OCI-LY7 (cell line): Measurements from ENCODE around the gene NKX1-1.

ENCODE experiments used
- EZH2phosphoT487 ChIP-seq: fragments of 200-600 bp; sonication (generic); IDR thresholded peaks from 2 replicates; pipeline ENCODE4 v1.6.1; 2018; ENCODE audit warnings: low read depth, borderline replicate concordance, mild to moderate bottlenecking, mixed run types, antibody characterized with exemption, low read length, moderate library complexity, mixed read lengths
- TF ChIP-seq, protein P1 (sequence below): fragments of 200-600 bp; sonication (generic); conservative IDR thresholded peaks from 2 replicates; pipeline ENCODE4 v1.5.1; 2014; ENCODE audit warnings: mild to moderate bottlenecking, antibody characterized with exemption, low read length, moderate library complexity, mixed read lengths

DNA sequence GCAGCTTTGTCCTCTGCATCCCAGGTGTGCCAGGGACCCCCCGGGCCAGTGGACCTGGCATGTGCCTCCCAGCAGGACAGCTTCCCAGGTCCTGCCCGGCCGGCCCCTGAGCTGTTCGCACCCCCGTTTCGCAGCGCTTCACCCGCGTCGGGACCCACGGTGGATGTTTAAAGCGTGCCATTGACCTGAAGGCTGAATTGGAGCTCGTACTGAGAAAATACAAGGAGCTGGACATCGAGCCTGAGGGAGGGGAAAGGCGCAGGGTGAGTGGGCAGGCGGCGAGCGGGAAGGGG, 51.3 kb downstream of the NKX1-1 start:
- TF ChIP-seq, protein P1, sequence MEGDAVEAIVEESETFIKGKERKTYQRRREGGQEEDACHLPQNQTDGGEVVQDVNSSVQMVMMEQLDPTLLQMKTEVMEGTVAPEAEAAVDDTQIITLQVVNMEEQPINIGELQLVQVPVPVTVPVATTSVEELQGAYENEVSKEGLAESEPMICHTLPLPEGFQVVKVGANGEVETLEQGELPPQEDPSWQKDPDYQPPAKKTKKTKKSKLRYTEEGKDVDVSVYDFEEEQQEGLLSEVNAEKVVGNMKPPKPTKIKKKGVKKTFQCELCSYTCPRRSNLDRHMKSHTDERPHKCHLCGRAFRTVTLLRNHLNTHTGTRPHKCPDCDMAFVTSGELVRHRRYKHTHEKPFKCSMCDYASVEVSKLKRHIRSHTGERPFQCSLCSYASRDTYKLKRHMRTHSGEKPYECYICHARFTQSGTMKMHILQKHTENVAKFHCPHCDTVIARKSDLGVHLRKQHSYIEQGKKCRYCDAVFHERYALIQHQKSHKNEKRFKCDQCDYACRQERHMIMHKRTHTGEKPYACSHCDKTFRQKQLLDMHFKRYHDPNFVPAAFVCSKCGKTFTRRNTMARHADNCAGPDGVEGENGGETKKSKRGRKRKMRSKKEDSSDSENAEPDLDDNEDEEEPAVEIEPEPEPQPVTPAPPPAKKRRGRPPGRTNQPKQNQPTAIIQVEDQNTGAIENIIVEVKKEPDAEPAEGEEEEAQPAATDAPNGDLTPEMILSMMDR = no peak
- TF ChIP-seq EZH2phosphoT487 = no peak
